GM12874 (cell line): Measurements from ENCODE around the gene GTF2H1.

Experiments
- TF ChIP-seq, protein P1 (sequence below): IDR thresholded peaks from 2 replicates; pipeline ENCODE4 v1.5.1; 2011; ENCODE audit warnings: low read depth, mild to moderate bottlenecking, control low read depth, low read length, moderate library complexity; ENCODE audit not compliant: insufficient read depth

GTF2H1 gene

DNA sequence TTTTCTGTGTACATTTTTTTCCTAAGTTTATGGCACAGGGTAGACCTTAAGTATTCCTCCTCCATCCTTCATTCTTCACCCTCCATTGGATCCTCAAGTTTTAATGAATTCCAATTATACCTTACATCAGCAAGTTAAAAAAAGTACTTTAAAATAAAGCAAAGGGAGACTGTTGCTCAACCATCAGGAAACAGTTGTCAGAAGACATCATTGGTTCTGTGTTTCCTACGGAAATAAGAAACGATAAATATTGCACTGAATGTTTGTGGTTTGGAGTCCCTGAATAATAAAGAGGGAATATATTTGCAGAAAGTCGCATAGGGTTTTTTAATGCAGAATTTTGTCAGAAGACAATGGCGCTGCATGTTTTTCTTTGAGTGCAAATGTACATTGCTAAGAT is 43.9 kb downstream of the GTF2H1 start:
- TF ChIP-seq, protein P1, sequence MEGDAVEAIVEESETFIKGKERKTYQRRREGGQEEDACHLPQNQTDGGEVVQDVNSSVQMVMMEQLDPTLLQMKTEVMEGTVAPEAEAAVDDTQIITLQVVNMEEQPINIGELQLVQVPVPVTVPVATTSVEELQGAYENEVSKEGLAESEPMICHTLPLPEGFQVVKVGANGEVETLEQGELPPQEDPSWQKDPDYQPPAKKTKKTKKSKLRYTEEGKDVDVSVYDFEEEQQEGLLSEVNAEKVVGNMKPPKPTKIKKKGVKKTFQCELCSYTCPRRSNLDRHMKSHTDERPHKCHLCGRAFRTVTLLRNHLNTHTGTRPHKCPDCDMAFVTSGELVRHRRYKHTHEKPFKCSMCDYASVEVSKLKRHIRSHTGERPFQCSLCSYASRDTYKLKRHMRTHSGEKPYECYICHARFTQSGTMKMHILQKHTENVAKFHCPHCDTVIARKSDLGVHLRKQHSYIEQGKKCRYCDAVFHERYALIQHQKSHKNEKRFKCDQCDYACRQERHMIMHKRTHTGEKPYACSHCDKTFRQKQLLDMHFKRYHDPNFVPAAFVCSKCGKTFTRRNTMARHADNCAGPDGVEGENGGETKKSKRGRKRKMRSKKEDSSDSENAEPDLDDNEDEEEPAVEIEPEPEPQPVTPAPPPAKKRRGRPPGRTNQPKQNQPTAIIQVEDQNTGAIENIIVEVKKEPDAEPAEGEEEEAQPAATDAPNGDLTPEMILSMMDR: no peak

DNA sequence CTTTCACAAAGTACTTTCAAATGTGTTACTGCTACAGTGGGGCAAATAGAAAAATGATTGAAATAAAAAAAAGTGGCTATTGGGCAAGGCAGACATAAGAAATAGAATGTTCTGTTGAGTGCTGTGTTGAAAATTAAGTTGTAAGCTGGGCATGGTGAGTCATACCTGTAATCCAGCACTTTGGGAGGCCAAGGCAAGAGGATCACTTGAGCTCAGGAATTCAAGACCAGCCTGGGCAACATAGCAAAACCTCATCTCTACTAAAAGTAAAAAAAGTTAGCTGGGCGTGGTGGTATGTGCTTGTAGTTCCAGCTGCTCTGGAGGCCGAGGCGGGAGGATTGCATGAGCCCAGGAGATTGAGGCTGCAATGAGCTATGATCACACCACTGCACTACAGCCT is 45.1 kb downstream of the GTF2H1 start:
- TF ChIP-seq, protein P1: no peak

DNA sequence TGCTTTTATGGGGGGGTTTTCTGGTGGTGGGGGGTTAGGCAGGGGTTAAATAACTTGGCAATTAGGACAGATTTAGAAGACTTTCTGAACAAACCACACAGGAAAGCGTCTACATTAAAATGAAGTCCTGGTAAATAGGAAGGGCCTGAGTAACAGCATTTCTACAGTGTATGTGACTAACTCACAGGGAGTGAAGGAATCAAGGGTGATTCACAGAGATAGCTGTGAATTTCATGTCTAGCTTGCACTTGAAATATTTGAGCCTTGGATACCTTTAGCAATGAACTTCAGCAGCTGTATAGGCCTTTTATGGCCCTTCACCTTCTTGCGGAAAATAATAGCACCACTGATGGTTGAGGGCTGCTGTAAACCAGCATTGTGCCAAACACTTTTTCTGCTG is 45.9 kb downstream of the GTF2H1 start:
- TF ChIP-seq, protein P1: no peak

DNA sequence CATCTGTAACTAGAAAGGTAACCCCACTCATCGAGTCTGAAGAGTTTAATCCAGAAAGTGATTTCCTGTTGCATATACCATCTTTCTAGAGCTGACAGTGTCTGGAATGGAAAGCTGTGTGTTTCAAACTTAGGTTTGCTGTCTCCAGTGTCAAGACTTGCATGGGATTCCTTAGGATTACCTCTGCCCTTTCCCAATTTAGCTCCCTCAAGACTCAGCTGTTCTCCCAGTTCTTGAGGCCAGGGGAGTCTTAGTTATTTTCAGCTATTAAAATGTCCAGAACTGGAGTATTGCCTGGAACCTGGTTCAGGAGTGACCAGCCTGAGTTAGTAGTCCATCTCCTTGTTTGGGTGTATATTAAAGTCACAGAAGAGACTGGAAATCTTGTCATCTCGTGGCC is 47.0 kb downstream of the GTF2H1 start:
- TF ChIP-seq, protein P1: no peak

DNA sequence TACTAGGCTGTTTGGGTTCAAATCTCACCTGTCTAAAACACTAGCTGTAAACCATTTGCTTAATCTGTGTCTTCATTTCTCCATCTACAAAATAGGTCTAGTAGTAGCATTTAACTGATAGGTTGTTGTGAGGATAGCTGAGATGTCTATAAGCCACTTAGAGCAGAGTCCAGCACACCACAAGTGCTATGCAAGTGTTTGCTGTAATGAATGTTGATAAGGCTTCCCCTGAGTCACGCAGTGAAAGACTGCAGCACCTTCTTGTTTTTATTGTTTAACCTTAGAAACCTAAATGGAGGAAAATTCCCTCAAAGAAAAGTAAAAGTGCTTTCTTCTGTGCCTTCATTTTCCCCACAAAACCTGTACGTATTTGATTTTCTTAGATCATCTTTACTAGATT is 48.9 kb downstream of the GTF2H1 start:
- TF ChIP-seq, protein P1: no peak

DNA sequence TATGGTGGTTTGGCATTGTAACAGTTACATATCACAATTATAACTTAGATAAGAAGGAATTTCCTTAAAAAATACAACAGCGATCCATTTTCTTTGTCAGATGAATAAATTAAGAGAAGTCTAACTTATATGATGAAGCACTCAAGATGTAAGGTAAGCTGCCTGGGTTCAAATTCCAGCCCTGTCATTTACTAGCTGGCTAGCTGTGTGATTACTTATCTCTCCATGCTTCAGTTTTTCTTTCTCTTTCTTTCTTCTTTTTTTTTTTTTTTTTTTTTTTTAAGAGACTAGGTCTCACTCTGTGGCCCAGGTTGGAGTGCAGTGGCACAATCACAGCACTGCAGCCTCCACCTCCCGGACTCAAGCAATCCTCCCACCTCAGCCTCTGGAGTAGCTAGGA is 49.8 kb downstream of the GTF2H1 start:
- TF ChIP-seq, protein P1: no peak

DNA sequence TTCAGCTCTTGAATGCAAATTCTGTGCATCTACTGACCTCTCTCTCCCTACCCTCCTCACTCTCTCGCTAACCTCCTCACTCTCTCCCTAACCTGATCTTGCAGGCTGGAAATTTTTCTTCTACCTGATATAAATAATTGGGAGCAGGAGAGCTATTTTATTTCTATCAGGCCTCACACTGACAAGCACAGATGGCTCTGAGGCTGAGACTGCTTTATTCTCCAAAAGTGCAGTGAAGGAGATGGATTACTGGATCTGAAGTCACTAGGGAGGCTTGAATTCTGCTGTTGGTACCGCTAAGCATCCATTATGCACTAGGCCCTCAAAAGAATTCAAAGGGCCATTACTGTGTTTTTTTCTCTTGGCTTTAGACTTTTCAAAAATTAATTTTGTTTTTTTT is 52.6 kb downstream of the GTF2H1 start:
- TF ChIP-seq, protein P1: no peak

DNA sequence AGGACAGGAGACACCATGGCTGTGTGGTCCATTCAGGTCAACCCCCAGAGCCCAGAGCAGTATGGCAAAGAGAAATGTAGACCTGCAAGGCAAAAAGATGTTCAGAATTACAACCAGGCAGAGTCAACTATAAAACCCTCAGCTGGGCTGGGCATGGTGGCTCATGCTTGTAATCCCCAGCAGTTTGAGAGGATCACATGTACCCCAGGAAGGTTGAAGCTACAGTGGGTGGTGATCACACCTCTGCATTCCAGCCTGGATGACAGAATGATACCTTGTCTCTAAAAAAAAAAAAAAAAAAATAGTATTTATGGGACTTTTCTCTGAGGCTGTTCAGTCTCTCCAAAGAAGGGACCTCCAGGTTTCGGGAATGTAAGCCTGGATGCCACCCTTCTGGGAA is 53.6 kb downstream of the GTF2H1 start:
- TF ChIP-seq, protein P1: no peak
